Subcutaneous adipose tissue (tissue), 4 donors: ENCODE data around the gene SUSD6. TPM values are rescaled to one million over a fixed set of nuclear protein-coding genes. Genes with fewer than 3 reads are reported as not detected.

ENCODE experiments used
- total RNA-seq, 4 donors: library from RNA; depleted of rRNA; stranded (reverse); fragments of >200 nt; gene quantifications; one replicate each; pipeline ENCODE4 v1.1.0, GENCODE V29; 2016
- TF ChIP-seq, protein P1 (sequence below): fragments of 450-650 bp; IDR thresholded peaks from one replicate; pipeline ENCODE4 v1.5.1; 2016; ENCODE audit warnings: low read depth, mild to moderate bottlenecking, control low read depth, antibody characterized with exemption, moderate library complexity

The SUSD6 gene
- total RNA-seq, 4 donors from 2014 or later, result 24.8 to 52.4 (median 35.5) TPM

DNA sequence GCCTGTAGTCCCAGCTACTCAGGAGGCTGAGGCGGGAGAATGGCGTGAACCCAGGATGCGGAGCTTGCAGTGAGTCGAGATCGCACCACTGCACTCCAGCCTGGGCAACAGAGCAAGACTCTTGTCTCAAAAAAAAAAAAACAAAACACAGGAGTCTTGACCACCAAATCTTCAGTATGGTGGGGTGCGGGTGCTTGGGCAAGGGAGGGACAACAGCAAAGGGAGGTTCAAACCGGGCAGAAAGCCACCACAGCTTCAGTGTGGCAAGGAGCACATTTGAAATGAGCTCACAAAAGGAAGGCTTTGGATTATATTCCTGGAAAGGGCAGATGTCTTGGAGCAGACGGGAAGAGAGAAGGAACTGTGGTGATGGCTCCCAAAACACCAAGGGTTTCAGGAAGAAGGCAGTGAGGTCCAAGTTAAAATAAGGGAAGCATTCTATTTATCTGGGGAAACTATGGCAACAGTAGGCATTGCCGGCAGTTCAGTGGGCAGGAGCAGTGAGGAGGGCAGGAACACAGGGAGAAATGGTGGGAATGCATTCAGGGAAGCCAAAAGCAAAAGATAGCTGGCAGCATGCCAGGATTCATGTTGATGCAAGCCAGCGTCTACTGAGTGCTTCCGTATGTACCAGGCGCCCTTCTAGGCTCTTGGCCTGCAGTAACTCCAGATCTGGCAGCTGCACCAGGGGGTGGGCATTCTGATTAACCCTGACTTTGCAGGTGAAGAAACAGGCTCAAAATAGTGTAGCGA is 104.5 kb downstream of the SUSD6 start:
- TF ChIP-seq, protein P1, sequence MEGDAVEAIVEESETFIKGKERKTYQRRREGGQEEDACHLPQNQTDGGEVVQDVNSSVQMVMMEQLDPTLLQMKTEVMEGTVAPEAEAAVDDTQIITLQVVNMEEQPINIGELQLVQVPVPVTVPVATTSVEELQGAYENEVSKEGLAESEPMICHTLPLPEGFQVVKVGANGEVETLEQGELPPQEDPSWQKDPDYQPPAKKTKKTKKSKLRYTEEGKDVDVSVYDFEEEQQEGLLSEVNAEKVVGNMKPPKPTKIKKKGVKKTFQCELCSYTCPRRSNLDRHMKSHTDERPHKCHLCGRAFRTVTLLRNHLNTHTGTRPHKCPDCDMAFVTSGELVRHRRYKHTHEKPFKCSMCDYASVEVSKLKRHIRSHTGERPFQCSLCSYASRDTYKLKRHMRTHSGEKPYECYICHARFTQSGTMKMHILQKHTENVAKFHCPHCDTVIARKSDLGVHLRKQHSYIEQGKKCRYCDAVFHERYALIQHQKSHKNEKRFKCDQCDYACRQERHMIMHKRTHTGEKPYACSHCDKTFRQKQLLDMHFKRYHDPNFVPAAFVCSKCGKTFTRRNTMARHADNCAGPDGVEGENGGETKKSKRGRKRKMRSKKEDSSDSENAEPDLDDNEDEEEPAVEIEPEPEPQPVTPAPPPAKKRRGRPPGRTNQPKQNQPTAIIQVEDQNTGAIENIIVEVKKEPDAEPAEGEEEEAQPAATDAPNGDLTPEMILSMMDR, result no peak

DNA sequence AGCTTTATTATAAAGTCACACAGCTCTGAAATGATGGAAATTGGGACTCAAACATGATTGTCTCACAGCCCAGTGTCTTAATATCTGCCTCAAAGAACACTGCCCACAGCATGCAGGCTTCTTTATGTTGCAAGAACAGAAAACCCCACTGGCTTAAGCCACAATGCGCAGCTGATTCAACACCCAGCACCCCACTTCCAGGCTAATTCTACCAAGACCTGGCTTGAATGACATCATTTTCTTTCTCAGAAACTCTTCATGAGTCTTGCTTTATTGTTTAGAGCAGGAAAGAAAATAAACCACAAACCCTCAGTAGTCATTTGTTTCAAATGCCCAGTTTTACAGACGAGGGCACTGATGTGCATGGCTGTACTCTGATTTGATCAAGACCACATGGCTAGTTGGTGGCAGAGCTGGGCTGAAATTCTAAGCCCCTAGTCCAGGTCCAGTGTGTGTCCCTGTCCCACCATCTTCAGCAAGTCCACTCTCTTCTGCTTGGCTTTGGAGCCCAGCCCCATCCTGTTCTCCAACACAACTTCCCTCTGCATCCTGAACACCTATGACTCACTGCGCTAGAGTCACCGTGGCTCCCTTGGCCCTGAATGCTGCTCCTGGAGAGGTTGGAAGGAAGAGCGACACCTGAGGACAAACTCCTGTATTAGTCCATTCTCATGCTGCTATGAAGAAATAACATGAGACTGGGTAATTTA is 105.2 kb downstream of the SUSD6 start:
- TF ChIP-seq, protein P1, result no peak

DNA sequence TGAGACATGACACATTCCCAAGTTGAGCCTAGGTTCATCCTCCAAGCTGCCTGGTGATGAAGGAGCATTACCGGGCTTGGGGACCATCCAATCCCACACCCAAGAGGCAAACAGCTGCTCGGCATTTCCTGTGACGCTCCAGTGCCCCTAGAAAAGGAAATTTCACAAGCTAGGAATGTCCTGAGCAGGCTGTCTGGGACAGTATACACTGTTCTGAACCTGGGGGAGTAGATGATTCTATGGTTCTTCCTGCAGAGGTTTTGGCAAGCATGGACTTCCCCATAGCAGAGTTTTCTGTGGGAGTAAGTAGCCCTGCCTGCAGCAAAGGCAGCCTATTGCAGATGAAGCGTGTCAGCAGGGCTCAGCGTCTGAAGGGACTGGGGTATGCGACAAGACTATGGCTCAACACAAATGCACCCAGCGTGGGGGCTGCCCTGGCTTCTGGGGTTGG is 108.1 kb downstream of the SUSD6 start:
- TF ChIP-seq, protein P1, result no peak

DNA sequence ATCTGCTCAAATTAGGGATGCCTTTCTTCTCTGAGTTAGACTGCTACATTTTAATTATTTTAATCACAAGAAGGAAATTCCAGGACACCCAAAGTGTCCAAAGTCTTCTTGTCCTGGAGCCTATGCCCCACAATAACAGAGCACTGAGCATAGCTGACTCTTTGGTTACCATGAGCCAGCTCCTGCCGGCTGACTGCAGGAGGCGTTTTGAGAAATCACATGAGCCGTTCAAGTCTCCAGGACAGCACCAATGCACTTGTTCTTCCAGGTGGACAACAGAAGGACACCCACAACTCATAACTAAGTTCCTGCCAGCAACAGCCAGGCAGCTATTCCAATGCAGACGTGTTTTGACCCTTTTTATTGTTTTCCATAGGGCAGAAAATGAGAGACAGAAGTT is 109.5 kb downstream of the SUSD6 start:
- TF ChIP-seq, protein P1, result no peak

DNA sequence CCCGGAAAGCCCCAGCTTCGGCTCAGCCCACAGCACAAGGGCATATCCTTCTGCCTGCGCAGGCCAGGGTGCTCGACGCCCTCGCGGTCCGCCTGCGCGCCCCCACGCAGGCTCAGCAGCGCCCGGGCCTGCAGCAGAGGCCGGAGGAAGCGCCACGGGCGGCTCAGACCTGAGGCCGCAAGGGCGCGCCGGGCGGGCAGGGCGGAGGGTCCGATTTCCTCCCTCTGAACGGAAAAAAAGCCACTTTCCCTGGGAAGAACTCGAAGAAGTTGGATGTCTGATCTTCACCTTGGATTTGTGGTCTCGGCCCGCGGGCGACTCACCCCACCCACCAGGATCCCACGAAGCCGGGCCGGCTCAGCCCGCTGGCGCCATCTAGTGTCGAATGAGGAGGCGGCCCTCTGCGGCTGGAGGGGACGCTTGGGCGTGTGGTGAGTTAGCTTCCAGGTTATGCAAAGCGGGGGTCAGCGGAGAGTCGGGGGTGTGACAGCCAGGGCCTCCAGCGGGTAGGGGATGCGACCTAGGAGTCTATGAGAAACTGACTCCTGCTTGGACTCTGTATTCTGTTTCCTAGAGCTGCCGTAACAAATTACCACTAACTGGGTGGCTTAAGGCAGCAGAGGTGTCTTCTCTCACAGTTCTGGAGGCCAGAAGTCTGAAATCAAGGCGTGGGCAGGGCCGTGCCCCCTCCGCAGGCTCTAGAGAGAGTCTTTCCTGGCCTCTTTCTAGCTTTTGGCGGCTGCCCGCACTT is 115.5 kb downstream of the SUSD6 start:
- TF ChIP-seq, protein P1, result no peak

DNA sequence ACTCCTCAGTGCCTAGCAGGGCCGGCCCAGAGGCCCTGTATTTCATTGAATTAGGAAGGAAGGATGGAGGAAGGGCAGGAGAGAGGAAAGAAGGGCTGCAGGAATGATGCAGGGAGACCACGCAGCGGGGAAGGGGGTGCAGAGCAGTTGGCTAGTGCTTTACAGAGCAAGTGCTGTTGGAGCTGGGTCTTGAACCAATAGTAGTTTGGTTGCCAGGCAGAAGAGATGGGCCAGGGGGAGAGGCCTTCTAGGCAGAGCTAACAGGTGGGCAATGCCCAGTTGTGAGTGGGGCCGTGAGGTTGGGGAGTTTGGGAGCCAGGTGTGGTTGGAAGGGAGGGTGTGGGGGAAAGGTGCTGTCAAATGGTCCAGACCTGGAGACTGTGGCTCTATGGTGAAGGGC is 116.5 kb downstream of the SUSD6 start:
- TF ChIP-seq, protein P1, result no peak

DNA sequence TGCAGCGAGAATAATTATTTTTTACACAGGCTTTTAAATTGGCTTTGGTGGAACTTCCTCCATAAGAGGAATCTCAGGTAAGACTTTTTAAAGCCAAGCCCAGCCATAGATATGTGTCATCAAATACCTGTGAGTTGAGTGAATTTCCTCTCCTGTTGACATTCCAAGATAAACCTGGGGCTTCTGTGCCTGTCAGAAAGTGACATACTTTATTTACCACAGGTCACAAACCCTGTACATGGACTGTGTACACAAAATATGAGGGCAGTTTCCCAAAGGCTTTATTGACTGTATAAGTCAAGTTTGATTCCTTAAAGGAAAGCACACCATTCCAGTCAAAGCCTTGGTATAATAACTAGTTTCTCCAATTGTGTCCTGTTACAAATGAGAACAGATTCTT is 129.7 kb downstream of the SUSD6 start:
- TF ChIP-seq, protein P1, result no peak
